GM23338 (cell line): ENCODE data around the gene STAMBP. TPM values are rescaled to one million over a fixed set of nuclear protein-coding genes. Genes with fewer than 3 reads are reported as not detected.

Source experiments
- ATAC-seq: fragments of 200-7000 bp; cut with Tn5 transposase; 3 replicates; pipeline ENCODE4 v1.9.1; 2020
- DNase-seq: peaks from one replicate; pipeline ENCODE4 v3.0.0-alpha.2; 2015; ENCODE audit warnings: low spot score
- H2AFZ ChIP-seq: fragments of 200-600 bp; sonication (generic); 2 replicates; pipeline ENCODE4 v1.8.0; 2016; ENCODE audit warnings: antibody characterized with exemption, mild to moderate bottlenecking, moderate library complexity
- H3F3A ChIP-seq: fragments of 200-600 bp; sonication (generic); replicated peaks from 2 replicates; pipeline ENCODE4 v1.8.0; 2017; ENCODE audit warnings: antibody characterized with exemption, mixed run types, low read depth
- H3K27ac ChIP-seq: fragments of 200-600 bp; sonication (generic); 2 replicates; pipeline ENCODE4 v1.6.1; 2016; ENCODE audit warnings: low read depth
- H3K27me3 ChIP-seq: fragments of 200-600 bp; sonication (generic); 2 replicates; pipeline ENCODE4 v1.8.0; 2016; ENCODE audit warnings: mild to moderate bottlenecking, mixed run types, moderate library complexity; ENCODE audit not compliant: insufficient read depth
- H3K36me3 ChIP-seq: fragments of 200-600 bp; sonication (generic); 2 replicates; pipeline ENCODE4 v1.8.0; 2016; ENCODE audit warnings: mild to moderate bottlenecking; ENCODE audit not compliant: insufficient read depth
- H3K4me1 ChIP-seq: fragments of 200-600 bp; sonication (generic); 2 replicates; pipeline ENCODE4 v1.8.0; 2016; ENCODE audit warnings: mild to moderate bottlenecking, moderate library complexity; ENCODE audit not compliant: insufficient read depth
- H3K4me2 ChIP-seq: fragments of 200-600 bp; sonication (generic); 2 replicates; pipeline ENCODE4 v1.7.1; 2017; ENCODE audit warnings: mixed run types
- H3K4me3 ChIP-seq: fragments of 200-600 bp; sonication (generic); 2 replicates; pipeline ENCODE4 v1.6.1; 2016; ENCODE audit warnings: mixed run types
- H3K79me2 ChIP-seq: fragments of 200-600 bp; sonication (generic); replicated peaks from 2 replicates; pipeline ENCODE4 v1.8.0; 2017; ENCODE audit warnings: mild to moderate bottlenecking; ENCODE audit not compliant: insufficient read depth
- H3K9me2 ChIP-seq: fragments of 200-600 bp; sonication (generic); 2 replicates; pipeline ENCODE4 v1.8.0; 2017; ENCODE audit not compliant: insufficient read depth
- H4K20me1 ChIP-seq: fragments of 200-600 bp; sonication (generic); replicated peaks from 2 replicates; pipeline ENCODE4 v1.8.0; 2017; ENCODE audit warnings: mild to moderate bottlenecking; ENCODE audit not compliant: insufficient read depth
- H3K27ac Mint-ChIP-seq: 2 replicates; pipeline ENCODE4 v1.8.0; 2020; ENCODE audit warnings: inconsistent platforms, mild to moderate bottlenecking, moderate library complexity, mixed read lengths
- H3K27me3 Mint-ChIP-seq: 3 replicates; pipeline ENCODE4 v1.8.0; 2022; ENCODE audit warnings: low read depth, mild to moderate bottlenecking, moderate library complexity, mixed read lengths, inconsistent platforms; ENCODE audit not compliant: insufficient read depth, poor library complexity
- H3K36me3 Mint-ChIP-seq: 3 replicates; pipeline ENCODE4 v1.8.0; 2021; ENCODE audit warnings: low read depth, mild to moderate bottlenecking, inconsistent platforms, moderate library complexity, mixed read lengths
- H3K4me1 Mint-ChIP-seq: 3 replicates; pipeline ENCODE4 v1.8.0; 2020; ENCODE audit warnings: mild to moderate bottlenecking, inconsistent platforms, mixed read lengths
- H3K4me3 Mint-ChIP-seq: 3 replicates; pipeline ENCODE4 v1.8.0; 2021; ENCODE audit warnings: moderate library complexity, mild to moderate bottlenecking, inconsistent platforms, mixed read lengths
- H3K9me3 Mint-ChIP-seq: 3 replicates; pipeline ENCODE4 v1.8.0; 2020; ENCODE audit warnings: moderate library complexity, mild to moderate bottlenecking, inconsistent platforms, mixed read lengths
- CREB1 ChIP-seq: fragments of 250-450 bp; sonication (Bioruptor Pico); IDR thresholded peaks from 2 replicates; pipeline ENCODE4 v1.5.0; 2020; ENCODE audit warnings: low read depth, mild to moderate bottlenecking, moderate library complexity
- CTCF ChIP-seq, 2 experiments: fragments of 200-600 bp in 1 of 2; sonication (generic) in 1 of 2; conservative IDR thresholded peaks; 2 replicates each; pipeline versions ENCODE4 v1.5.1 to v1.6.1; 2016 to 2017; ENCODE audit warnings: antibody characterized with exemption in 2 of 2, low read depth in 2 of 2, mild to moderate bottlenecking in 2 of 2, moderate library complexity in 1 of 2
- ETS1 ChIP-seq: IDR thresholded peaks from 2 replicates; pipeline ENCODE4 v1.6.1; 2016; ENCODE audit warnings: antibody characterized with exemption
- EZH2 ChIP-seq: fragments of 200-600 bp; sonication (generic); IDR thresholded peaks from one replicate; pipeline ENCODE4 v1.8.0; 2017; ENCODE audit warnings: antibody characterized with exemption, mild to moderate bottlenecking, low read depth; ENCODE audit not compliant: unreplicated experiment
- EZH2phosphoT487 ChIP-seq: fragments of 200-600 bp; sonication (generic); IDR thresholded peaks from one replicate; pipeline ENCODE4 v1.8.1; 2018; ENCODE audit warnings: antibody characterized with exemption; ENCODE audit not compliant: unreplicated experiment
- JUNB ChIP-seq: IDR thresholded peaks from one replicate; pipeline ENCODE4 v1.6.1; 2016; ENCODE audit warnings: antibody characterized with exemption; ENCODE audit not compliant: unreplicated experiment
- NANOG ChIP-seq: IDR thresholded peaks from 2 replicates; pipeline ENCODE4 v1.6.1; 2016; ENCODE audit warnings: antibody characterized with exemption, borderline replicate concordance
- POLR2AphosphoS5 ChIP-seq: IDR thresholded peaks from 2 replicates; pipeline ENCODE4 v1.6.1; 2016; ENCODE audit warnings: antibody characterized with exemption, low read depth
- REST ChIP-seq: IDR thresholded peaks from one replicate; pipeline ENCODE4 v1.6.1; 2018; ENCODE audit warnings: antibody characterized with exemption; ENCODE audit not compliant: unreplicated experiment
- STAT1 ChIP-seq: IDR thresholded peaks from one replicate; pipeline ENCODE4 v1.6.1; 2016; ENCODE audit warnings: antibody characterized with exemption; ENCODE audit not compliant: unreplicated experiment
- ZNF114 ChIP-seq: fragments of 250-450 bp; sonication (Bioruptor Pico); IDR thresholded peaks from 2 replicates; pipeline ENCODE4 v1.5.0; 2020; ENCODE audit warnings: mild to moderate bottlenecking, moderate library complexity
- ZNF331 ChIP-seq: fragments of 250-450 bp; sonication (Bioruptor Pico); IDR thresholded peaks from 2 replicates; pipeline ENCODE4 v1.5.0; 2020; ENCODE audit warnings: low read depth, mild to moderate bottlenecking, moderate library complexity
- ZNF462 ChIP-seq: fragments of 250-450 bp; sonication (Bioruptor Pico); IDR thresholded peaks from 2 replicates; pipeline ENCODE4 v1.5.0; 2020; ENCODE audit warnings: mild to moderate bottlenecking, moderate library complexity
- polyA plus RNA-seq: library from polyadenylated mRNA; unstranded; fragments of >200 nt; fragmentation: Nextera tagmentation; extraction: Ambion mirVana; gene quantifications from 2 replicates; pipeline ENCODE4 v1.2.1, GENCODE V29; 2016
- total RNA-seq: library from RNA; depleted of rRNA; stranded (reverse); fragments of >200 nt; shearing (Covaris generic); gene quantifications from 2 replicates; pipeline ENCODE4 v1.2.3, GENCODE V29; 2014

Gene STAMBP
- total and polyA plus RNA-seq, 2 experiments from 2014 or later = 33.9 to 106 TPM

- Histone ChIP-seq H3K79me2 (peaks cover 30% of the 10 kb centered on the region), H4K20me1 (peaks cover 4% of the 10 kb centered on the region; the same call in 1 of the 2 replicates), H3K4me1 (peaks cover 13% of the 10 kb centered on the region), H3K9me2 (no peaks in the 10 kb centered on the region), H3K36me3 (peaks cover 10% of the 10 kb centered on the region; the same call in 1 of the 2 replicates), H3K4me3 (peak overlapping the region; percentile 70), H2AFZ (peak overlapping the region; percentile 92), H3K27me3 (no peaks in the 10 kb centered on the region), H3K4me2 (peak overlapping the region; percentile 65), H3F3A (no peaks in the 10 kb centered on the region), H3K27ac (no peak overlapping the region)
- Mint-ChIP-seq H3K4me3 (peak overlapping the region; percentile 86), H3K36me3 (peaks cover 22% of the 10 kb centered on the region), H3K27ac (peak overlapping the region; percentile 82), H3K9me3 (no peaks in the 10 kb centered on the region), H3K27me3 (peaks cover 6% of the 10 kb centered on the region), H3K4me1 (peaks cover 32% of the 10 kb centered on the region)
- no peak for DNase-seq
- no peak for TF ChIP-seq ZNF114
- no peak for TF ChIP-seq NANOG
- no peak for TF ChIP-seq EZH2
- TF ChIP-seq ZNF462 (CRISPR knock-in tag) = no peak
- TF ChIP-seq ZNF331 (CRISPR knock-in tag) = no peak
- no peak for TF ChIP-seq ETS1
- TF ChIP-seq JUNB = no peak
- no peak for TF ChIP-seq REST
- no peak for TF ChIP-seq CREB1 (CRISPR knock-in tag)
- no peak for TF ChIP-seq POLR2AphosphoS5
- TF ChIP-seq EZH2phosphoT487 = no peak
- no peak for TF ChIP-seq CTCF (conservative IDR thresholded peaks at IDR 0.05; ENCODE audit: low read depth in 2 of 2)
- no peak for TF ChIP-seq STAT1
- ATAC-seq = no peak
These were observed 358 bp upstream of the STAMBP start for GRCh38 chr2:73828389-73828817.
